ENCODE results near the gene NCKAP5L.
"Not testable (repeated sequence)": the region's sequence is repeated elsewhere in the genome, so short reads cannot be mapped to it uniquely, and the experiment has no call there.

- not testable (repeated sequence) for TF ChIP-seq CTCF (conservative IDR thresholded peaks at IDR 0.05 in 1 of 2, IDR thresholded peaks at IDR 0.05 in 1 of 2; ENCODE audit: low read depth in 1 of 2, low read length in 2 of 2); EZH2 (IDR thresholded peaks at IDR 0.05; ENCODE audit: low read length, missing control alignments)
Observed at GRCh38 chr12:49871811-49872251, 43.6 kb upstream of the NCKAP5L start.

Data from fibroblast of lung (primary cell).